LoVo (cell line): ENCODE data around the gene C1orf159.
"Not testable (repeated sequence)": the region's sequence is repeated elsewhere in the genome, so short reads cannot be mapped to it uniquely, and the experiment has no call there.

Source experiments
- DNase-seq: peaks from one replicate; pipeline ENCODE4 v3.0.0-alpha.2; 2016; ENCODE audit warnings: low spot score

Gene C1orf159

GRCh38 chr1:1066403-1067283 is 49.2 kb downstream of the C1orf159 start:
- DNase-seq: no peak

GRCh38 chr1:1065940-1066304 is 50.0 kb downstream of the C1orf159 start:
- not testable (repeated sequence) for DNase-seq

GRCh38 chr1:1065265-1065939 is 50.5 kb downstream of the C1orf159 start:
- no peak for DNase-seq

GRCh38 chr1:1063945-1064831 is 51.7 kb downstream of the C1orf159 start:
- peak; percentile 49 for DNase-seq

GRCh38 chr1:1063261-1063944 is 52.5 kb downstream of the C1orf159 start:
- DNase-seq: no peak

GRCh38 chr1:1062348-1063163 is 53.3 kb downstream of the C1orf159 start:
- no peak for DNase-seq

- DNase-seq: no peak
Observed at GRCh38 chr1:1061682-1062345, 54.1 kb downstream of the C1orf159 start.

- no peak for DNase-seq
Observed at GRCh38 chr1:1060281-1061000, 55.4 kb downstream of the C1orf159 start.

- peak; percentile 87 for DNase-seq
Observed at GRCh38 chr1:1059494-1060280, 56.2 kb downstream of the C1orf159 start.

- DNase-seq: no peak
Observed at GRCh38 chr1:1058921-1059493, 56.9 kb downstream of the C1orf159 start.

- DNase-seq: no peak
Observed at GRCh38 chr1:1058088-1058905, 57.6 kb downstream of the C1orf159 start.

- not testable (repeated sequence) for DNase-seq
Observed at GRCh38 chr1:1057769-1058087, 58.2 kb downstream of the C1orf159 start.

- no peak for DNase-seq
Observed at GRCh38 chr1:1055841-1056736, 59.8 kb downstream of the C1orf159 start.

GRCh38 chr1:1054971-1055370 is 60.9 kb downstream of the C1orf159 start:
- DNase-seq: no peak

GRCh38 chr1:1054099-1054700 is 61.7 kb downstream of the C1orf159 start:
- DNase-seq: no peak

- DNase-seq: no peak
Observed at GRCh38 chr1:1053682-1054081, 62.2 kb downstream of the C1orf159 start.
